Neural cell (in vitro differentiated cells): ENCODE data around the gene FBXO47.

ENCODE experiments used
- CTCF ChIP-seq: fragments of 450-650 bp; IDR thresholded peaks from 2 replicates; pipeline ENCODE4 v1.5.1; 2014; ENCODE audit warnings: antibody characterized with exemption, mild to moderate bottlenecking, moderate library complexity; ENCODE audit not compliant: poor library complexity, severe bottlenecking
- EP300 ChIP-seq: fragments of 450-650 bp; conservative IDR thresholded peaks from 2 replicates; pipeline ENCODE4 v1.6.1; 2014; ENCODE audit warnings: antibody characterized with exemption, mild to moderate bottlenecking, moderate library complexity; ENCODE audit not compliant: poor library complexity, severe bottlenecking
- EZH2 ChIP-seq: fragments of 200-600, 300-800 bp; shearing (Covaris generic), sonication (generic); IDR thresholded peaks from 2 replicates; pipeline ENCODE4 v1.6.1; 2014; ENCODE audit warnings: antibody characterized with exemption, low read length, borderline replicate concordance, mild to moderate bottlenecking; ENCODE audit not compliant: insufficient read depth, poor library complexity, severe bottlenecking
- MXI1 ChIP-seq: fragments of 450-650 bp; conservative IDR thresholded peaks from 2 replicates; pipeline ENCODE4 v1.6.1; 2014; ENCODE audit warnings: antibody characterized with exemption, mild to moderate bottlenecking; ENCODE audit not compliant: poor library complexity, severe bottlenecking
- POLR2AphosphoS5 ChIP-seq: IDR thresholded peaks from 2 replicates; pipeline ENCODE4 v1.6.1; 2012
- RAD21 ChIP-seq: fragments of 450-650 bp; conservative IDR thresholded peaks from 2 replicates; pipeline ENCODE4 v1.6.1; 2014; ENCODE audit warnings: antibody characterized with exemption, mild to moderate bottlenecking, moderate library complexity
- REST ChIP-seq: IDR thresholded peaks from 2 replicates; pipeline ENCODE4 v1.6.1; 2012; ENCODE audit warnings: borderline replicate concordance
- SMC3 ChIP-seq: fragments of 450-650 bp; conservative IDR thresholded peaks from 2 replicates; pipeline ENCODE4 v1.6.1; 2014; ENCODE audit warnings: antibody characterized with exemption, mild to moderate bottlenecking, moderate library complexity; ENCODE audit not compliant: poor library complexity
- TAF1 ChIP-seq: IDR thresholded peaks from 2 replicates; pipeline ENCODE4 v1.6.1; 2012; ENCODE audit warnings: low read depth

DNA sequence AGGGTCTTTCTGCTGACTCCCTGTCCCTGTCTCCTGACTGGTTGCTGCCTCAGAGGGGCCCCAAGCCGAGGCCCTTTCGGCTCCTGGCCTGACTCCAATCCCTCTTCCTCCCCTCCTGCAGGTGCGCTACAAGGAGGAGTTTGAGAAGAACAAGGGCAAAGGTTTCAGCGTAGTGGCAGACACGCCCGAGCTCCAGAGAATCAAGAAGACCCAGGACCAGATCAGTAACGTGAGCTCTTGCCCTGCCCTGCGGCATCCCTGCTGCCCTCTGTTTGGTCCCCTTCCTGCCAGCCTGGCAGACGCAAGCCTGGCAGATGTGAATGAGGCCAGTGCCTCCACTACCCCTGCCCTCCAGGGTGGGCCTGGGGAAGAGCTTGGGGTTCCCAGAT, 68.9 kb downstream of the FBXO47 start:
- TF ChIP-seq CTCF (no peak), POLR2AphosphoS5 (no peak), REST (no peak), TAF1 (no peak), MXI1 (no peak), EP300 (no peak), RAD21 (no peak), EZH2 (no peak), SMC3 (no peak)
